Thyroid gland (tissue), 4 donors: ENCODE measurements around the gene NOA1. TPM values are rescaled to one million over a fixed set of nuclear protein-coding genes. Genes with fewer than 3 reads are reported as not detected.

ENCODE experiments used
- DNase-seq, 2 donors: peaks; one replicate each; pipeline ENCODE4 v3.0.0-alpha.2; 2019
- H3K27ac ChIP-seq, 3 donors: fragments of 200-600 bp; sonication (generic); 1 replicate in 2 of 3; 2 replicates in 1 of 3; pipeline ENCODE4 v1.5.1; 2016 to 2019; ENCODE audit warnings: mild to moderate bottlenecking in 1 of 3, moderate library complexity in 1 of 3
- H3K27me3 ChIP-seq: fragments of 200-600 bp; sonication (generic); one replicate; pipeline ENCODE4 v1.5.1; 2019
- H3K36me3 ChIP-seq, 2 donors: fragments of 200-600 bp; sonication (generic); one replicate each; pipeline ENCODE4 v1.5.1; 2016 to 2019
- H3K4me1 ChIP-seq, 2 donors: fragments of 200-600 bp; sonication (generic); one replicate each; pipeline ENCODE4 v1.5.1; 2017 to 2019
- H3K4me3 ChIP-seq, 3 donors: fragments of 200-600 bp; sonication (generic); replicated peaks in 1 of 3; 1 replicate in 2 of 3; 2 replicates in 1 of 3; pipeline ENCODE4 v1.5.1; 2016; ENCODE audit warnings: mild to moderate bottlenecking in 1 of 3
- H3K9me3 ChIP-seq: fragments of 200-600 bp; sonication (generic); one replicate; pipeline ENCODE4 v1.5.1; 2017
- POLR2A ChIP-seq, 2 donors: fragments of 450-650 bp; IDR thresholded peaks; one replicate each; pipeline ENCODE4 v1.6.1; 2017; ENCODE audit warnings: antibody characterized with exemption in 2 of 2, mild to moderate bottlenecking in 2 of 2, moderate library complexity in 1 of 2
- WGBS, 2 donors: methylation state at CpG; one replicate each; pipeline ENCODE4 v1.1.5; 2017; 5-methylcytosine and 5-hydroxymethylcytosine counted together
- intact Hi-C: fragments of 100-400 bp; cut with DNase I; formaldehyde crosslinking; loops from one replicate; pipeline ENCODE4 v1.15.1; 2023
- total RNA-seq, 4 donors: library from RNA; depleted of rRNA; stranded (reverse); fragments of >200 nt; gene quantifications; one replicate each; pipeline ENCODE4 v1.2.3, GENCODE V29; 2016
- TF ChIP-seq, protein P1 (sequence below), 6 experiments: fragments of 200-600 bp in 3 of 6; fragments of 450-650 bp in 3 of 6; sonication (generic) in 3 of 6; IDR thresholded peaks; one replicate each; pipeline ENCODE4 v1.5.1; 2016 to 2019; ENCODE audit warnings: antibody characterized with exemption in 6 of 6, mild to moderate bottlenecking in 2 of 6, inconsistent platforms in 1 of 6, moderate library complexity in 1 of 6

The NOA1 gene
- total RNA-seq, result 10 to 100 TPM; 22.1 to 27.4 (median 24.7) TPM

- 1 to 3% methylated on average over 14 to 30 of the region's 51 CpGs for WGBS, 2 donors
- intact Hi-C loops, result loop anchor here (10.0 kb wide), 1 partner anchor 73 kb away; the partner anchor contains the start of gene REST
- peaks cover 14 to 18% of the 10 kb centered on the region in 2 donors for H3K36me3 ChIP-seq
- DNase-seq, result peak; percentile 98 to 99
- H3K4me3 ChIP-seq, result peak within 1 kb of the TSS; percentile 52 to 83 (median 79)
- no peaks in the 10 kb centered on the region for H3K9me3 ChIP-seq
- H3K27me3 ChIP-seq, result no peaks in the 10 kb centered on the region
- H3K27ac ChIP-seq, result peak within 1 kb of the TSS; percentile 83 to 94 (median 94)
- H3K4me1 ChIP-seq, result peaks cover 29 to 42% of the 10 kb centered on the region in 2 donors
- peak in 1 of 2 donors; percentile 87 for TF ChIP-seq POLR2A (IDR thresholded peaks at IDR 0.05)
- TF ChIP-seq, protein P1, sequence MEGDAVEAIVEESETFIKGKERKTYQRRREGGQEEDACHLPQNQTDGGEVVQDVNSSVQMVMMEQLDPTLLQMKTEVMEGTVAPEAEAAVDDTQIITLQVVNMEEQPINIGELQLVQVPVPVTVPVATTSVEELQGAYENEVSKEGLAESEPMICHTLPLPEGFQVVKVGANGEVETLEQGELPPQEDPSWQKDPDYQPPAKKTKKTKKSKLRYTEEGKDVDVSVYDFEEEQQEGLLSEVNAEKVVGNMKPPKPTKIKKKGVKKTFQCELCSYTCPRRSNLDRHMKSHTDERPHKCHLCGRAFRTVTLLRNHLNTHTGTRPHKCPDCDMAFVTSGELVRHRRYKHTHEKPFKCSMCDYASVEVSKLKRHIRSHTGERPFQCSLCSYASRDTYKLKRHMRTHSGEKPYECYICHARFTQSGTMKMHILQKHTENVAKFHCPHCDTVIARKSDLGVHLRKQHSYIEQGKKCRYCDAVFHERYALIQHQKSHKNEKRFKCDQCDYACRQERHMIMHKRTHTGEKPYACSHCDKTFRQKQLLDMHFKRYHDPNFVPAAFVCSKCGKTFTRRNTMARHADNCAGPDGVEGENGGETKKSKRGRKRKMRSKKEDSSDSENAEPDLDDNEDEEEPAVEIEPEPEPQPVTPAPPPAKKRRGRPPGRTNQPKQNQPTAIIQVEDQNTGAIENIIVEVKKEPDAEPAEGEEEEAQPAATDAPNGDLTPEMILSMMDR (IDR thresholded peaks at IDR 0.05), result no peak
Measured at GRCh38 chr4:56977321-56978012, at the start of gene NOA1. TSS of gene NOA1 (minus strand) at chr4:56977606. CDS start at chr4:56977585, 21 bp downstream.

GRCh38 chr4:57023104-57023503 lies 45.7 kb upstream of the NOA1 start:
- intact Hi-C loops, result no loop called here
- H3K27ac ChIP-seq, result no peak overlapping the region
- H3K36me3 ChIP-seq, result peaks cover 55 to 76% of the 10 kb centered on the region in 2 donors
- DNase-seq, result no peak
- no peaks in the 10 kb centered on the region for H3K27me3 ChIP-seq
- no peaks in the 10 kb centered on the region for H3K9me3 ChIP-seq
- H3K4me1 ChIP-seq, result no peaks in the 10 kb centered on the region
- no peak overlapping the region for H3K4me3 ChIP-seq
- WGBS, 2 donors, result 85 to 90% methylated on average over 4 of the region's 4 CpGs
- no peak for TF ChIP-seq POLR2A (IDR thresholded peaks at IDR 0.05)
- TF ChIP-seq, protein P1 (IDR thresholded peaks at IDR 0.05), result no peak

DNA sequence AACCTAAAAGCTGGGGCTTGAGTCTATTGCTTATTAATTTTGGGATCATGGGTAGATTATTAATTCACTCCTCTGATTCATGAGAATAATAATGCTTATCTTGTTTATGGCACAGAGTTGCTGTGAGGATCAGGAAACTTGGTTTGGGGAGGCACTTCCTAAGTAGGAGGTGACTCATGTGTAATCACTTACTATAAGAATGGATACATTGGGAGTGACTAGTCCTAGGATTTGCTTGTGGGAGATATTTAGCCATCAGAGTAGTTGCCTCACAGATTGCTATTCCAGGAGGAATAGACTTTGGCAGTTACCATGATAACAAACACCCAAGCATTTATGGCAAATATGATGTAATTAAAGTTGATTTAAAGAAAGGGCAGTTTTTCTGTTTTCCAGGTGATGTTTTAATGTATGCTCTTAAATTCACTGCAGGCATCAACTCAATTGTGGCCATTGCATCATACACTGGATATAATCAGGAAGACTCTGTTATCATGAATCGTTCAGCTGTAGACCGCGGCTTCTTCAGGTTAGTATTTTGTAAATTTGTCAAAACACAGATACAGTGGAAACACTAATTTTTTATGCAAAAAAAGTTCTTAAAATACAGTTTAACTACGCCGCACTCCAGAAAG lies 43.2 kb upstream of the NOA1 start:
- Histone ChIP-seq H3K9me3 (no peaks in the 10 kb centered on the region), H3K27ac (no peak overlapping the region), H3K36me3 (peaks cover 48 to 68% of the 10 kb centered on the region in 2 donors), H3K4me1 (no peaks in the 10 kb centered on the region), H3K4me3 (no peak overlapping the region), H3K27me3 (no peaks in the 10 kb centered on the region)
- intact Hi-C loops, result no loop called here
- no peak for DNase-seq
- 92 to 95% methylated on average over 5 of the region's 5 CpGs for WGBS, 2 donors
- TF ChIP-seq POLR2A (IDR thresholded peaks at IDR 0.05), result no peak
- TF ChIP-seq, protein P1 (IDR thresholded peaks at IDR 0.05), result no peak

DNA sequence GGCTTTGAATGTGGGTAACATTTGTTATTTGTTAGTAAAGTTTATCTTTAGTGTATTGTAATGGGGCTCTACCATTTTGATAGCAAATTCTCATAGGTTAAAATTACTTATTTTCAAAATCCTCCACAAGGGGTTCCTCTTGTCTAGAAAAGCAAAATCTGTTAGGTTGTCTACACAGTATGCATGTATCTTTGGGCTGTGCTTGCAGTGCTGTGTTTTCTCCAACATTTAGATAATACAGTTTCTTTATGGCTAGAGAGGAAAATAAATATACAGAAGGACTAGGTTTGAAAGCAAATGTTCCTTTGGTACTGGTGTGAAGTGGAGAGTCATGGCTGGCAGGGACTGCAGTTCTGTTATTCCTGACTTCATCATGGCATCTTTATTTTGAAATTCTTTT lies 41.6 kb upstream of the NOA1 start:
- no peak for DNase-seq
- H3K36me3 ChIP-seq, result peaks cover 45 to 59% of the 10 kb centered on the region in 2 donors
- H3K4me1 ChIP-seq, result no peaks in the 10 kb centered on the region
- H3K27ac ChIP-seq, result no peak overlapping the region
- H3K9me3 ChIP-seq, result no peaks in the 10 kb centered on the region
- H3K27me3 ChIP-seq, result no peaks in the 10 kb centered on the region
- intact Hi-C loops, result no loop called here
- no peak overlapping the region for H3K4me3 ChIP-seq
- no peak for TF ChIP-seq POLR2A (IDR thresholded peaks at IDR 0.05)
- TF ChIP-seq, protein P1 (IDR thresholded peaks at IDR 0.05), result no peak

- Histone ChIP-seq H3K9me3 (no peaks in the 10 kb centered on the region), H3K27ac (no peak overlapping the region), H3K4me1 (peaks cover 0 to under 1% of the 10 kb centered on the region in 2 donors), H3K36me3 (peaks cover 53 to 57% of the 10 kb centered on the region in 2 donors), H3K4me3 (no peak overlapping the region), H3K27me3 (no peaks in the 10 kb centered on the region)
- no peak for TF ChIP-seq POLR2A (IDR thresholded peaks at IDR 0.05)
- DNase-seq, result no peak
- 89 to 97% methylated on average over 4 of the region's 4 CpGs for WGBS, 2 donors
- intact Hi-C loops, result no loop called here
Measured at GRCh38 chr4:57013543-57014120, 36.2 kb upstream of the NOA1 start.
